CD4-positive, alpha-beta T cell treated with Interleukin-21 for 1 hour (primary cell): Measurements from ENCODE around the gene FBXW11.
A peak's percentile ranks its signal among the peaks of the same experiment; 100 is the strongest.
"Not testable (repeated sequence)": the region's sequence is repeated elsewhere in the genome, so short reads cannot be mapped to it uniquely, and the experiment has no call there.

Experiments used
- DNase-seq: peaks from one replicate; pipeline ENCODE4 v3.0.0-alpha.2; 2020

Gene FBXW11

GRCh38 chr5:172006321-172007174 is at the start of gene FBXW11:
Gene FBXW11 (minus strand): TSS chr5:172006638. CDS start chr5:172006502, 136 bp downstream.
- peak; percentile 97 for DNase-seq

GRCh38 chr5:172055996-172056395 is 49.6 kb upstream of the FBXW11 start:
- no peak for DNase-seq

- no peak for DNase-seq
These were observed 49.0 kb upstream of the FBXW11 start for GRCh38 chr5:172055421-172055820.

- no peak for DNase-seq
These were observed 48.2 kb upstream of the FBXW11 start for GRCh38 chr5:172054611-172055153.

- no peak for DNase-seq
These were observed 46.2 kb upstream of the FBXW11 start for GRCh38 chr5:172052450-172053236.

DNA sequence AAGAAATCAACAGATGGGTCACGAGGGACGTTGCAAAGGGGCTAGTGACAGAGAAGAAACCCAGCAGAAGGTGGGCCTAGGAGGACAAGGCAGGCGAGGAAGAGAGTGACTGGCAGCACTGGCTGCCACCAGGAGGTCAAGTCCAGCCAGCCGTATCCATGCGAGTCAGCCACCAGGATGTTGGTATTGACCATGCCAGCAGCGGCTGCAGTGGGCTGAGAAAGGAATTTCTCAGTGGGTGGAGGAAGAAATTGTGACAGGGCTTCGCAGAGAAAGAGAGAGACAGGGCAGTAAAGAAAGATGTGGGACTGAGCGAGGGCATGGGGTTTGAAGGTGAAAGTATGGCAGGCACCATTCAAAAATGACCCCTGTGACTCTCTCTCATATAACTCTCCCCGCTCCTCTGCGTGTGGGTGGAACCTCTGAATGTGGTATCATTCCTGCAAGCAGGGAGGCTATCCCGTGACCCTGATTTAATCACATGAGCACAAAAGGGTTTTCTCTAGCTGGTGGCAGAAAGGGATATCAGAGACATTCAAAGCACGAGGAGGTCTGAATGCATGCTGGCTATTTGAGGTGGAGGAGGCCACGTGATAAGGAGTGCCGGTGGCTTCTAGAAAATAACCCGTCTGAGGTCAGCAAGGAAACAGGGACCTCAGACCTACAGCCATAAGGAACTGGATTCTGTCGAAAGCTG is 45.4 kb upstream of the FBXW11 start:
- no peak for DNase-seq

- no peak for DNase-seq
These were observed 43.6 kb upstream of the FBXW11 start for GRCh38 chr5:172050080-172050479.

- DNase-seq, result no peak
These were observed 42.9 kb upstream of the FBXW11 start for GRCh38 chr5:172049226-172049796.

DNA sequence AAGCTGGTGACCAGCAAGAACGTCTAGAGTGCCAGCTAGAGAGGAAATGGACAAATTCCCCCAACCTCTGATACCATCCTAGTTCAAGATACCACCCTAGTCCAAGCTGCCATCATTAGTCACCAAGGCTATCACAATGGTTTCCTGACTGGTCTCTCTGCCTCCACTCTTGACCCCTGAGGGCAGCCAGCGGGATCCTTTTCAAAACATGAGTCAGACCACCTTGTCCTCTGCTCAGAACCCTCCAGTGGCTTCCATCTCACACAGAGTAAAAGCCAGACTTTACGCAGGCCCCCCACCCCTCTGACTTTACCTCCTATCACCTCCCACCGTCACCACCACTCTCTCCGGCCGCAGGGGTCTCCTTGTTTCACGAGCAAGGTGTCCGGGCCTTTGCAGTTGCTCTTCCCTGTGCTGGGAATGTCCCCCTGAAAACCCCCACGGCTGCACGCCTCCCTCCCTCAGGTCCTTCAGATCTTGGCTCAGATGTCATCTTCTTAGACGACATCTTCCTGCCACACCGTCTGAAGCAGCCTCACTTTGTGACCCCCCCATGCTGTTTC is 42.2 kb upstream of the FBXW11 start:
- no peak for DNase-seq

GRCh38 chr5:172048170-172048422 is 41.7 kb upstream of the FBXW11 start:
- DNase-seq, result no peak

GRCh38 chr5:172046593-172046992 is 40.2 kb upstream of the FBXW11 start:
- no peak for DNase-seq

GRCh38 chr5:172045315-172045632 is 38.8 kb upstream of the FBXW11 start:
- DNase-seq, result no peak

- no peak for DNase-seq
These were observed 38.3 kb upstream of the FBXW11 start for GRCh38 chr5:172044631-172045314.

DNA sequence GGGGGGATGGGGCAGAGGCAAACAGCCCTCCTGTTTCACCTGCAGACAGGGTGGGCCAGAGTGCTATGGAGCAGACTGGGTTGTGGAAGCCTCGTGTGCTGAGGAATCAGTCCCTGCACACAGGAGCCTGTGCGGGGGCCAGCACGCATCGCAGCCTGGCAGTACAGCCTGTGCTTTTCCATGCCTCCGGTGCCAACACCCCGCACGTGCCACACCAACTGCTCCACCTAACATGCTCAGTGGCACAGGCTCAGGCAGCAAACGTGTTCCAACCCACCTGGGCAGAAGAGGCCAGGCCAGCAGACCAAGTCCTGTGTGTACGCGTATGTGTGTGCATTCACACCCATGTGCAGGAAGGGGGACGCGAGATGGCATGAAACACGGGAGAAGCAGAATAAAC is 37.4 kb upstream of the FBXW11 start:
- no peak for DNase-seq

GRCh38 chr5:172042183-172042582 is 35.7 kb upstream of the FBXW11 start:
- no peak for DNase-seq

GRCh38 chr5:172038167-172038566 is 31.7 kb upstream of the FBXW11 start:
- DNase-seq, result no peak

- no peak for DNase-seq
These were observed 28.6 kb upstream of the FBXW11 start for GRCh38 chr5:172035049-172035448.

GRCh38 chr5:172031894-172032461 is 25.5 kb upstream of the FBXW11 start:
- DNase-seq, result no peak

DNA sequence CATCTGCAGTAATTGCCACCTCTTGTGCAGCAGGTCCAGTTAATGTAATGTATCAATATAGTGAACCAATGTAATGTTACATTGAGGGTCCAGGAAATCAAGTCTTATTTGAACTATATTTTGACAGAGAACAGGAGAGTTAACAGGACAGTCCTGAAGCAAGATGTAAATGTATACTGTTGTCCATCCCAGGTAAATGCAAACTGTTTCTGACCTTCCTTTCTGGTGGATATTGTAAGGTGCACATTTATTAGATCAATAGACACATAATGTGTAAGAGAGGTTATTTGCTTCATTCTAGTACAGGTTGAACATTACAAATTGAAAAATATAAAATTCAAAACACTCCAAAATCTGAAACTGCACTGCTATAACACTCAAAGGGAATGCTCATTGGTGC is 23.4 kb upstream of the FBXW11 start:
- no peak for DNase-seq

DNA sequence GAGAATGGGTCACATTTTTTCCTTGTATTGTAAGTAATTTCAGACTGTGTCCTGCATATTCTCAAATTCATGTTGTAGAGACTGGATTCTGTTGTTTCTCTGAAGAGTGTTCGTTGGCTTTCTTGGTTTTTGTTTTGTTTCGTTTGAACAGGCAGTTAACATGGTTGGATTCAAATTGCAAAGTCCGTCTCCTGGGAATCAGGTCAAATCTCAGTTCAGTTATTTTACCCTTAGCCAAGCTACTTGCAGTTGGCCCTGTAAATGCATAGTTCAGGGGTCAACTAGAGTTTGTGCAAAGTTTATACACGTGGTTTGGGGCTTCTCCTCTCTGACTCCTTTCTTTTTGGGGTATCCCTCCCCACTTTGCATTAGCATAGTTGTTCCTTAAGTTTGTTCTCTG is 21.7 kb upstream of the FBXW11 start:
- DNase-seq, result no peak

- not testable (repeated sequence) for DNase-seq
These were observed 13.8 kb upstream of the FBXW11 start for GRCh38 chr5:172020110-172020786.
